Measurements from ENCODE around the gene SEC11C.

Gene SEC11C

DNA sequence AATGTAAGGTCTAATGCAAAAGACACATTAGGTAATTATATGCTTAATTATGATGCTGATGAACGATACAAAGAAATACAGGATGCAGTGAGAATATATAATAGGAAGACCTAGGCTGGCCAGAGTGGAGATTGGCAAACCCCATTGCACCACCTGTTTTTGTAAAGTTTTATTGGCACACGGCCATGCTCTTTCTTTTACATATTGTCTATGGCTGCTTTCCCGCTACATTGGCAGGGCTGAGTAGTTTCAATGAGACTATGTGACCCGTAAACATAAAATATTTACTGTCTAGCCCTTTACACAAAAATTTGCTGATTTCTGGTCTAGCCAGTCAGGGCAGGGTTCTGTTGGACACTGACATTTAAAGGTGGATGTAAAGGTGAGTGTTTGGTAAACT, 5.4 kb downstream of the SEC11C start:
- DNase-seq = no peak

DNA sequence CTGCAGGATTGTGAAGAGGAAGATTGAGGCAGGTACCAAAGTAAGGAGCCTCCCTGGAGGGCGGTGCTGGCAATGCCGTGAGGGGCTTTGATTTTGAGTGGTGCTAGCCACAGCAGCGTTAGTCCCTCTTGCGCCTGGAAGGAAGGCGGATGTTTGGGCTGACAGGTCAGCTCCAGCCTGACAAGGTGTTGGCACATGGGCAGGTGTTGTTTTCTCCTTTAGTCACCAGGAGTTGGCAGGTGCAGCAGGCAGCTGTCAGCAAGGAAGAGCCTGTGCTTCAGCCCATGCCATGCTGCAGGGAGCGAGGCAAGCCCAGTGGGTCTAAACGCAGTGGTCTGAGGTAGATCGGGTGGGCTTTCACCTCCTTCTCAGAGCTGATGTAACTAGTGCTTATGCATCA, 8.5 kb downstream of the SEC11C start:
- DNase-seq = no peak

DNA sequence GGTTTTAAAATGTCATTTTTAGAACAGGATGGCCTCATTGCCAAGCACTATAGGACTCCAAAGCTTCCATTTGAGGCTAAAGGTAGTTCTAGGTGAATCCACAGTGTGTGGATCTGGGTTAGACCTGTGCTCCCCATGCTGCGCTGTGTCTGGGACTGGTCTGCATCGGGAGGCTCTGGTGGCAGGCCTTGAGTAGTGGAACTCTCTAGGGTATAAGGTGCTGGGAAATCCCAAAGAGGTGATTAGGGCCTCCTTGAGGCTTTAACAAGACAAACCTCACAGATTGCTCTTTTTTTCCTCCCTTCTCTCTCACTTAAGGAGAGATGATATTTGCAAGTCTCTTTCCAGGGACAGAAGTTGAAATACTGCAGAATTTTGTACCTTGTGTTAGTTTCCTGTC, 9.3 kb downstream of the SEC11C start:
- DNase-seq = no peak

DNA sequence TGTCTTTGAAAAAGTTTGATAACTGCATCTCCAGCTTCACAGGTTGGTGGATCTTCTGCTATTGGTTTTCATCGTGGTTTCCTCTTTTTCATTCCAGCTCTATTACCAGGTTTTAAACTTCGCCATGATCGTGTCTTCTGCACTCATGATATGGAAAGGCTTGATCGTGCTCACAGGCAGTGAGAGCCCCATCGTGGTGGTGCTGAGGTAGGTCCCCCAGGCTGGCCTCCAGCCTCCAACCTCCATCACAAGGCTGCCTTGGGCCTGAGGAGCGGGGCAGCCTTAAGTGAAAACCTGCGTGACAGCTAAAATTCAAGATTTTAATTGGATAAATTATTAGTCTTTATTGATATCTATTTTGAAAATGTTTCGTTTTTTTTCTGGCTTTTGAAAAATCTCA, 9.7 kb downstream of the SEC11C start:
- no peak for DNase-seq

DNA sequence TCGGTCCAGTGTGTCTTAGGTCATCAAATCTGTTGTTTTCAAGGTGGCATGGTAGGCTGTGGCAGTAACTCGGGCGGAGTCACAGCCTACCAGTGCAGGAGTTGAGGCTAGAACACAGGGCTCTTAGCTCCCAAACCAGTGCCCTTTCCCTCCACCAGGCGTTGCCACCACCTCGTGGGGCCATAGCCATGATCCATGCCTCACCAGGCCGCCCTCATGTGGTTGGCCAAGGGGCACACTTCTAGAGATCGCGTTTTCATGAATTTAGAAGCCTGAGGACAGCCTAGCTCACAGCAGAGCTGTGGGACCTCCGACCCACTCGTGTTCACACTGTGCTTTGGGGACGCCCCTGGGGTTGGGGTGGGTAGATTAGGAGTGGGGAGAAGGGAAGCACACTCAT, 10.6 kb downstream of the SEC11C start:
- DNase-seq = no peak

DNA sequence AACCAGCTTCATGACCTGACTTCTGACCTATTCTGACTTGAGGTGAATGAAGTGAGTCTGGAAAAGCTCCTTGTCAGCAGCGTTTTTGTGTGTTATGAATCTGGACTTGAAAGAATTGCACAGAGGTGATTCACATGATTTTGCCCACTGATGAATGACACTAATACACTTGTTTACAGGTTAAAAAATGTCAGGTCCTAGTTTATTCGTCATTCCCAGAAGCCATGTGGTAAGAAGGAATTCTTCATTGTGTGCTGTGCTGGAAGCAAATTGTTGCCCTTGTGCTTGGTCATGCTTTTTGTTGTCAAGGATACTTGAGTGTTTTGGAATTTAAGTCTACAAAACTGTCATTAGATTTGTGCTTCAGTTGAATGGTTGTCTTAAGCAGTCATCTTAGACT, 15.5 kb downstream of the SEC11C start:
- no peak for DNase-seq

DNA sequence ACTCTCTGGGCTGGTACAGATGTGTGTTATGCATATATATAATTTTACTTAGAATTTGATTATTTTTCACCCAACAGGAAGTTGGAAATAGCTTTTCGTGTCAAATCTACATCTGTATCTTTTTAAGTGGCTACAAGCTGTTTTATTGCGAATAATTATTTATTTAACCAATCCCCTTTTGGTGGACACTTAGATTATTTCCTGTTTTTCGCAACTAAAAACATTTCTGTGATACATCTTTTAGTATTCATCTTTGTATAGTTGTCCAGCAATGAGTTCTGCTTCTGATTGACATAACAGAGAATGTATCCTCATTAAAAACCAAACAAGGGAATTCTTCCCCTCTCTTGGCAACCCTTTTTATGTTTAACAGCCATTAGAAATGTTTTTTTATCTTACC, 16.6 kb downstream of the SEC11C start:
- no peak for DNase-seq

DNA sequence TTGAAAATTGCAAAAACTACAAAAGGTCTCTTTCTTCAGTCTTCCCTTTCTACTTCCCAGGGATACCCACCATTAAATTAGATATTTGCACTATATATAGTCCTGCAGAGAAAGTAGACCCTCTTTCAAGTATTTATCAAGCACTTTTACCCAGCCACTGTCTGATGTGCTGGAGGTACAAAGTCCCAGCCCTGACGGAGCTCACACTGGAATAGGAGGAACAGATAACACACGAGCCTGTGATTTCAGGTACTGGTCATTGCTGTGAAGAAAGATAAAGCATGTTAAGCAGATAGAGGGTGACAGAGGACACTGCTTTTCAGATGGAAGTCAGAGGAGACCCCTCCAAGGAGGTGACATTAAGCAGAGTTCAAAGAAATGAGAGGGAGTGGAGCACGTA, 19.6 kb downstream of the SEC11C start:
- no peak for DNase-seq

DNA sequence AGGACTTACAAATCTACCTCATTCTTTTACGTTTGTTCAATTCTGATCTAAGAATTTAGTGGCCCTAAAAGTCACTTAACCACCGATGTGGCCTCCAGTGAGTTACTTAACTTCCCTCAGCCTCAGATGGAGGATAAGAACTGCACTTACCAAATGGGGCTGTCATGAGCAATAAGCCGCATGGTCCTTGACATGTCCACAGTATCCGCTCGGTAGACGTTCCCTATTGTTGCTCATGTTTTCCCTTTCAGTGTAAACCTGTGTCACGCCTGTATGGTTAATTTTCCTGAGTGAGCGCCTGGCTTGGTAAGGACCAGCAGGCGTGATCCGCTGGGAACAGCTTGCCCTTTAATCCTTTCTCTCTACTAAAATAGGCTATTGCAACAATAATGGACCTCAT, 20.3 kb downstream of the SEC11C start:
- DNase-seq = no peak

DNA sequence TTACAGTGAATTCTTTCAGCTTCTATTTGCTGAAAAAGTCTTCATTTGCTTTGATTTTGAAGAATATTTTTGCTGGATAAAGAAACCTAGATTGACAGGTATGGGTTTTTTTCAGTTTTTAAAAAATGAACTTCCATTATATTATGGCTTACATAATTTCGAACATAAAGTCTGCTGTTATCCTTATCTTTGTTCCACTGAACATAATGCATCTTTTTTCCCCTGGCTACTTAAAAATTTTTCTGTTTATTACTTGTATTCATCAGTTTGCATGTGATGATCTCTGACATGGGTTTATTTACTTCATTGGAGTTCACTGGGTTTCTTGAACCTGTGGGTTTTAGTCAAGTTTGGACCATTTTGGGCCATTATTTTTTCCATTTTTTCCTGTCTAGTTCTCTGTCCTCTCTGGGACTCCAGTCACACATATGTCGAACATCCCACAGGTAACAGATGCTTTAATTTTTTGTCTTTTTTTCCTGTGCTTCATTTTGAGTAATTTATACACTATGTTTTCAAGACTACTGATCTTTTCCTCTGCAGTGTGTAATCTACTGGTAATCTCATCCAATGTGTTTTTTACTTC, 33.1 kb downstream of the SEC11C start:
- DNase-seq = no peak

DNA sequence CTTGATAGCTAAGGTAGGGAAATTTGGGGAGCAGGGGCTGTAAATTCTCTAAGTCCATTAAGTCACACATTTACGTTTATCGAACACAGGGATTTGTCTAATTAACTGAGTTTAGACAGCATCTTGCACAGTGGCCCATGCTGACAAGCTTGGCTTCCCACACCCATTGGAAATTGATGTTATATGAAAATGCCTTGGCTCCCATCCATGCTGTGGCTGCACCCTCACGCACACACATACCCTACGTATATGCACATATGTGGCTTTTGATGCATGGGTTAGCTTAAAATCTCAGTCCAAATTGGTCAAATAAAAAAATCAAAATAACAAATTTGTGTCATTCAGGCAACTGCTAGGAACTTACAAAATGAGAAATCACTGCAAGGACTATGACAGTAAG, 37.8 kb downstream of the SEC11C start:
- DNase-seq = no peak

DNA sequence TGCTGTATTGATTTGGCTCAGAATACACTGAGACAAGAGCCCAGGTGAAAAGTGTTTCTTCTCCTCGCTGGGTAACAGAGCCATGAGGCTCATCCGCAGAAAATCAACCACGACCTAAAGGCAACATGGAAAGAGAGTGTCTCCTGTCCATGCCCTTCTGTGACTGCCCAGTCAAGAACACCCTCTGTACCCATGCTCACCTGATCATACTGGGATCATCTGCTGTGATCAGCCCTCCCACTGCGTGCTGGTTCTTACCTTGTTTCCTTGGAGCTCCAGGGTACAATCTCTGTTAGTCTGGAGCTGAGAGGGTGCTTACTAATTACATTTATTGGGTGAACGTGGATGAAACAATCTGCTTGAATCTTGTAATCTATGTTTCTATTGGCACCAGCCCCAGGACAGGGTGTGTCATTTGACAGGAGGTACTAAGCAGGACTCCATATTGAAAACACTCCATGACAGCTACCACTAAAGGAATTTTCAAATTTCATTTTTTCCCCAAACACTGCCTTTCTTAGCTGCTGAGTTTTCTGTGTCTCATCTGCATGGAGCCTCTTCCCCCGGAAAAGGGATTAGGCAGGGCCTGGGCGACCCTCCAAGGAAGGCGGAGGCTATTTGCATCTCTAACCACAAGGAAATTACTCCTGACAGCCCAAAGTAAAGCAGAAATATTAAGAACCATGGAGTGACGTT, 40.6 kb downstream of the SEC11C start:
- no peak for DNase-seq

DNA sequence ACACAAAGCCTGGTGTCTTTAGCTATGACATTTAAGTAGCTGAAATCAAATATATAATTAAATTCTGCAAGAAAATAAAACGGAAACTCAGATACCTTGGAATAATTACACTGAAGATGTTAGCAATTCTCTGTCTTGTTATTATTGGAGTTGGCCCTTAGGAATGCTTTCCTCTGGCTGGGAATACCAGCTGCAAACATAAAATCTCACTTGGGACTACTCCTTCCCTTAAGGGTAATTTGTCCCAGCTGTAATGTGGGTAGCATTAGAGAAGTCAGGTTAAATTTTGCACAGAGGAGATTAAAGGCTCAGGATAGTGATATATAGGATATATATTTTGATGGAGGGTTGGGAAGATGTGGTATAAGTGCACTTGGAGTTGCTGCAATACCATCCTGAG, 43.0 kb downstream of the SEC11C start:
- DNase-seq = no peak

DNA sequence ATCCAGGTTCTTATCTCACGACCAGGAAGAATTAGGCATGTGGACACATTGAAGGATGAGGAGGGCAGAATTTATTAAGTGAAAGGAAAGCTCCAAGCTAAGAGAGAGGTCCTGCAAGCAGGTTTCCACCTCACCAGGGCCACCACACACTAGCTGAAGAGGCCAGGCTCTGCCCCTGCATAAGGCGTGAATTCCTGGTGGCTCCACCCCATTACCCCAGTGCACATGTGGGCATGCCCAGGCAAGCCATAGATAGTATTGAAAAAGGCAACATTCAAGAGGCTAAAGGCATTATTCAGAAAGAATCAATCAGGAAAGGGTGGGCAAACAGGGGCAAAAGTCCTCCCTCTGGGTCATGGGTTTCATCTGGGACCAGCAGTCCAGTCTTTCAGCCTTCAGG, 49.3 kb downstream of the SEC11C start:
- DNase-seq = no peak

DNA sequence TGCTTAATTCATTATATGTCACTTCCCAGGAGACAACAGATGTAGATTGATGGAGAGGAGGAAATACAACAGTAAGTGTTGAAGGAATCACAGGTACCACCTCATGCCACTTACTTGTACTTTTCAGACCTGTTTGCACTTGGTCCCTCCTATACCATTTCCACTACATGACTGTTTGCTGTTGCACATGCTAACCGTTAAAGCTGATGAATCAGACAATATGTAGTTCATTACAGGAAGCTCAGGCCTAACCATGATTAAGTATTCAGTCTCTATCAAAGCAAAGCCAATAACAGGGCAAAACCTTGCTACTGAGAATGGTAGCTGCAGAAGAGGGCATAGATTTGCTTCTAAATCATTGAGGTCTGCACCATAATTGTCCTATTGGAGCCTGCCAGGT, 50.1 kb downstream of the SEC11C start:
- no peak for DNase-seq

DNA sequence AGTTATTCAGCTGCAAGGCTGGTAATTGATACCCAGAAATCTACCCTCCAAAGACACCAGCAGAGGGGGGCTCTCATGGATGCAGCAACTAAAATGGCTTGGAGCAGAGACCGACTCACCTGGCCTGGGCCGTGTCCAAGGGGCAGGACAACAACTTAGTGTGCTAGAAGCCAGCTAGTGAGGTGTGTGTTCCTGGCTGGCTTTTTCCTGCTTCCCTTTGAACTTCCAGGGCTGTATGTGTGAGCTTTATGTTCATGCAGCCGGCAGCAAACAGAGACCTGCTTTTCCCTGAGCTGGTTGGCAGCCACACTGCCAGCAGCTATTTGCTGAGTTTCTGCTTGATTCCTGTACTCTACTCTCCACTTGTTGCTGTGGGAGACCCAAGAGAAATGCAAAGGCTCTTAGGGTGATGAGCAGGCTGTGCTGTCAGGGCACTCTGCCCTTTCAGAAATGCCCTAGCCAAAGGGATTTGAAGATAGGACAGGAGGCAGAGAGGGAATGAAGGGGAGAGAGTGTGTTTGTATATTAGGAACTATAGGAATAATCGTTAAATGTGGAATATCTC, 56.6 kb downstream of the SEC11C start:
- DNase-seq = no peak

DNA sequence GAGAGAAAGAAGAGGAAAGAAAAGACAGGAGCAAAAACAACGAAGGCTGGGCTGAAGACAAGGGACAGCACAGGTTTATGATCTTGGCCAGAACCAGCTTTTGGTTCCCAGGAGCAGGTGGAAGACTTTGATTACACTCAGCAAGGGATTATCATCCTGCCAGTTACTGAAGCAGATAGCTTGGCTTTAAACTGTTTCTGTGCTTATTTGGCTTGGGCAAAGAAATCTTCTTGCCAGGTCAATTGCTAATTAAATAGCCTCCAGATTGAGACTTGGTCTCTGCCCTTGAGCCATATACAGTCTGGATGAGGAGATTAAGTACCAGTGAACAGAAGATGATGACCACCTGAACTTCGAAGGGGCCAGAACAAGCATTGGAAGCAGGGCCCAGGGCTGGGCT, 58.0 kb downstream of the SEC11C start:
- DNase-seq = no peak

DNA sequence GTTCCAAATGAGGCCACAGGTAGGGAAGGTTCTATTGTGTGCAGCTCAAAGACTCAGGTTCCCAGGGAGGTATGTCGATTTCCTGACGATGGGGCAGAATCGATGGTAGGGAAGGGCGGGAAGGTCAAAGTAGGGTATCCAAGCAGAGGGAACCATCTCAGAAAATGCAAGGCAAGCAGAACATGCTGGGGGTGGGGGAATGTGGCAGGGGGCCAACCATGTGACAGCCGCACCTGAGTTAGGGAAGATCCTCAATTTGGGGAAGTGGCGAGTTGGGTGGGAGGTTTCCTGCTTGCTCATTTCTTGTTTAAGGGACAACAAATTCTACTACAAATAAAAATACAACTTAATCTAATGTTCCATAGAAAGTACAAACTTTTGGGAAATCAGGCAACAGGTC, 58.5 kb downstream of the SEC11C start:
- DNase-seq = no peak

DNA sequence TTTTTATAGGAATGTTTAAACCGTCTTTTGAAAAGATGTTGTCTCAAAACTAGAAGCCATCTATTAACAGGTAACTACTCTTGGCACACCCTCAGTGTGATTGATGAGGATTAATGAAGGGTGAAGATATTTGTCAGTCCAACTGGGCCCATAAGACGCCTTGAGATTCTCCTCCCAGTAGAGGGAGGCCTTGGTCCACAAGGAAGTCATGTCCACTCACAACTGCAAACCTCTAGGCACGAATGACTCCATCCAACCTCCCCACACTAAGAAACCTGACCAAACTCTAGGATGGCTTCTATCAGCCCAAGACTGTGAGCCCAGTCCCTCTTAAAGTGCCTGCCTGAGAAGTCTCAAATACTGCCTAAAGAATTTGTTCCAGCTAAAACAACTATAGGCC, 61.1 kb downstream of the SEC11C start:
- no peak for DNase-seq

DNA sequence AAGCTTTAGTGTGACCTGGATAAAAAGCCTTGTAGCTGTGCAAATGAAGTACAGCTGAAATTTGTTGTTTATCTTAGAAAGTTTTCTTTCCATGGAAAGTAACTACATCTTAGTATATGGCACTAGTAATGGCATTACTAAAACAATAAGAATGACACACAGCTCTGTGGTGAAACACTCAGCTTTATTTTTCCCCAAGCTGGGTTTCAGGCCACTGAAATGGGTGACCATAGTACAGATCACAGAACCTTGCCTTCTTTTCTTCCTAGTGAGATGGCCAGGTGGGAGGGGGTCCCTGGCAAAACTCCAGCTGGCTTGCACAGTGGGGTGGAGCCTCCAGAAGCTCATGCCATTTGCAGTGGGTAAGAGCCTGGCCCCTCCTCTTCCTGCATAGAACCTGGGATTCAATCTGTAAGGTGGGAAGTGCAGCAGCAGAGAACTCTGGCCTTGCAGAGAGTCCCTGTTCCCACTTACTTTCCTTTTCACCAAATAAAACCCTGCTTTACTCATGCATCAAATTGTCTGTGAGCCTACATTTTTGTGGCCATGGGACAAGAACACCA, 62.7 kb downstream of the SEC11C start:
- no peak for DNase-seq

DNA sequence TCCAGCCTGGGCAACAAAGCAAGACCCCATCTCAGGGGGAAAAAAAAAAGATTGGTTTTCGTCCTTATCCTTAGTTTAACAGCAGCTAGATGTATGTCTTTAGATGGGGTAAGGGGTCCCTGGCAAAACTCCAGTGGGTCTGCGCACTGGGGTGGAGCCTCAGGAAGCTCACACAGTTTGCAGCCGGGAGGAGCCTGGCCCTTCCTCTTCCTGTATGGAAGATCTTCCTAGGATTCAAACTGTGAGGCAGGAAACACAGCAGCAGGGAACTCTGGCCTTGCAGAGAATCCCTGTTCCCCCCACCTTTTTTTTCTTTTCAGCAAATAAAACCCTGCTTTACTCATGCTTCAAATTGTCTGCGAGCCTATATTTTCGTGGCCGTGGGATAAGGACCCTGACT, 67.8 kb downstream of the SEC11C start:
- no peak for DNase-seq

All from NCI-H446 treated with DMSO at 0.1 percent for 48 hours (cell line).